Measurements from ENCODE around the gene CASKIN1. TPM values are rescaled to one million over a fixed set of nuclear protein-coding genes. Genes with fewer than 3 reads are reported as not detected.

The CASKIN1 gene
- total and polyA plus RNA-seq, 2 of the 8 experiments (the other 6 are each of a cell fraction or from before 2014, with no cell fraction given): 1.2 to 6.4 TPM

- TF ChIP-seq BCL11A (IDR thresholded peaks at IDR 0.05; ENCODE audit: low read depth in 2 of 2, low read length in 2 of 2) (no peak), GTF2F1 (IDR thresholded peaks at IDR 0.05; ENCODE audit: borderline replicate concordance, low read depth, low read length) (no peak), SIN3A (conservative IDR thresholded peaks at IDR 0.05 in 1 of 2, IDR thresholded peaks at IDR 0.05 in 1 of 2; ENCODE audit: low read depth in 1 of 2, low read length in 2 of 2) (no peak), CHD1 (IDR thresholded peaks at IDR 0.05; ENCODE audit: low read depth, low read length) (no peak), CBX5 (IDR thresholded peaks at IDR 0.05; ENCODE audit: low read depth, low read length) (no peak), BACH1 (IDR thresholded peaks at IDR 0.05; ENCODE audit: low read length) (no peak), RXRA (IDR thresholded peaks at IDR 0.05; ENCODE audit: insufficient read depth, low read depth, low read length) (no peak), POLR2A (IDR thresholded peaks at IDR 0.05; ENCODE audit: control extremely low read depth in 1 of 2, low read depth in 2 of 2, low read length in 2 of 2) (no peak), RAD21 (IDR thresholded peaks at IDR 0.05 in 1 of 2, conservative IDR thresholded peaks at IDR 0.05 in 1 of 2; ENCODE audit: low read depth in 2 of 2, low read length in 2 of 2) (no peak)
- H3K56ac ChIP-seq (replicated peaks; ENCODE audit: insufficient read length, low read depth, low read length): no peak overlapping the region
- H3K27ac ChIP-seq (ENCODE audit: low read depth, low read length): no peak overlapping the region
- H2BK12ac ChIP-seq (ENCODE audit: low read depth, low read length): no peak overlapping the region
- WGBS, 2 experiments (ENCODE audit: extremely low coverage in 1 of 2, insufficient coverage in 1 of 2, insufficient read length in 1 of 2, insufficient replicate concordance in 2 of 2, low coverage in 1 of 2, low lambda C conversion rate in 2 of 2, missing lambda C conversion rate in 1 of 2): 96% methylated on average over 20 of the region's 20 CpGs; no CpG with 5 or more reads in 1 of the 2 experiments
- H3K27me3 ChIP-seq (replicated peaks in 1 of 4; ENCODE audit: control insufficient read depth in 3 of 4, extremely low read depth in 1 of 4, insufficient read depth in 3 of 4, low read length in 3 of 4): no peaks in the 10 kb centered on the region
- H4K8ac ChIP-seq (ENCODE audit: extremely low read depth, insufficient read depth, low read length): no peak overlapping the region
- DNase-seq (ENCODE audit: low read depth in 1 of 2, low spot score in 2 of 2) (no peak), FAIRE-seq (no peak)
- peaks cover 0 to 6% of the 10 kb centered on the region in 2 experiments for H4K20me1 ChIP-seq (replicated peaks in 1 of 2; ENCODE audit: control insufficient read depth in 1 of 2, insufficient read depth in 2 of 2, low read length in 2 of 2)
- H3K23me2 ChIP-seq (ENCODE audit: low read depth, low read length): peaks cover 2% of the 10 kb centered on the region; the same call in 1 of the 2 replicates
- H3K79me1 ChIP-seq (ENCODE audit: low read depth, low read length): no peaks in the 10 kb centered on the region
- no peak overlapping the region for H3K4ac ChIP-seq (replicated peaks; ENCODE audit: insufficient read length, low read depth, low read length)
- ChIA-PET POLR2A (ENCODE audit: partially characterized antibody) (interaction anchor here (0.9 to 4.9 kb wide), 7 partner anchors 7 to 53 kb away, joined by 3 to 17 read pairs (median 4); partner anchors contain the start of genes BRICD5 and TRAF7), CTCF (ENCODE audit: partially characterized antibody) (interaction anchor here (1.0 to 2.1 kb wide), 4 partner anchors 10 to 44 kb away, joined by 3 to 9 read pairs (median 6); no protein-coding TSS in a partner anchor)
- no peak overlapping the region for H2BK20ac ChIP-seq (ENCODE audit: low read length)
- no peak overlapping the region for H2BK5ac ChIP-seq (ENCODE audit: low read depth, low read length)
- H2BK15ac ChIP-seq (ENCODE audit: low read length): no peak overlapping the region
- H4K5ac ChIP-seq (ENCODE audit: insufficient read length, low read depth, low read length): no peak overlapping the region
- H2AFZ ChIP-seq (ENCODE audit: low read length): no peak overlapping the region
- H3K4me2 ChIP-seq (ENCODE audit: insufficient read depth in 1 of 2, low read depth in 2 of 2, low read length in 2 of 2): no peak overlapping the region
- no peaks in the 10 kb centered on the region for H3K79me2 ChIP-seq (ENCODE audit: control insufficient read depth in 1 of 2, insufficient read depth in 2 of 2, low read length in 2 of 2)
- H3K9ac ChIP-seq (replicated peaks in 1 of 4; ENCODE audit: extremely low read depth in 1 of 4, low read depth in 3 of 4, low read length in 3 of 4): no peak overlapping the region
- H3K23ac ChIP-seq (ENCODE audit: insufficient read length): no peak overlapping the region
- no peak overlapping the region for H3K14ac ChIP-seq (ENCODE audit: insufficient read length)
- H3K9me3 ChIP-seq (ENCODE audit: insufficient read depth in 2 of 2, low read depth in 1 of 2, low read length in 1 of 2): no peaks in the 10 kb centered on the region
- H2BK120ac ChIP-seq (replicated peaks; ENCODE audit: low read depth, low read length): no peak overlapping the region
- no peak overlapping the region for H4K91ac ChIP-seq (replicated peaks; ENCODE audit: insufficient read length, low read length)
- H2AK5ac ChIP-seq (ENCODE audit: low read depth, low read length): no peak overlapping the region
- H3K18ac ChIP-seq (ENCODE audit: extremely low read depth, low read length): no peak overlapping the region
- no peak overlapping the region for H3K4me3 ChIP-seq (ENCODE audit: extremely low read depth in 1 of 4, insufficient read depth in 2 of 4, low read depth in 3 of 4, low read length in 4 of 4)
- H3K4me1 ChIP-seq (replicated peaks in 1 of 4; ENCODE audit: control insufficient read depth in 3 of 4, insufficient read depth in 4 of 4, low read length in 3 of 4): peaks cover 0 to 7% (median 2%) of the 10 kb centered on the region in 4 experiments; a peak in 4 of 7 replicates
- H3K36me3 ChIP-seq (ENCODE audit: control insufficient read depth in 2 of 4, insufficient read depth in 4 of 4, low read length in 3 of 4): peaks cover 0 to 4% (median 0%) of the 10 kb centered on the region in 4 experiments; a peak in 1 of 8 replicates
Measured at GRCh38 chr16:2184962-2185361, 11.4 kb downstream of the CASKIN1 start.

All from H1 (cell line).